ENCODE results near the gene WIPI1.
A peak's percentile ranks its signal among the peaks of the same experiment; 100 is the strongest.
"Not testable (repeated sequence)": the region's sequence is repeated elsewhere in the genome, so short reads cannot be mapped to it uniquely, and the experiment has no call there.

The WIPI1 gene

DNA sequence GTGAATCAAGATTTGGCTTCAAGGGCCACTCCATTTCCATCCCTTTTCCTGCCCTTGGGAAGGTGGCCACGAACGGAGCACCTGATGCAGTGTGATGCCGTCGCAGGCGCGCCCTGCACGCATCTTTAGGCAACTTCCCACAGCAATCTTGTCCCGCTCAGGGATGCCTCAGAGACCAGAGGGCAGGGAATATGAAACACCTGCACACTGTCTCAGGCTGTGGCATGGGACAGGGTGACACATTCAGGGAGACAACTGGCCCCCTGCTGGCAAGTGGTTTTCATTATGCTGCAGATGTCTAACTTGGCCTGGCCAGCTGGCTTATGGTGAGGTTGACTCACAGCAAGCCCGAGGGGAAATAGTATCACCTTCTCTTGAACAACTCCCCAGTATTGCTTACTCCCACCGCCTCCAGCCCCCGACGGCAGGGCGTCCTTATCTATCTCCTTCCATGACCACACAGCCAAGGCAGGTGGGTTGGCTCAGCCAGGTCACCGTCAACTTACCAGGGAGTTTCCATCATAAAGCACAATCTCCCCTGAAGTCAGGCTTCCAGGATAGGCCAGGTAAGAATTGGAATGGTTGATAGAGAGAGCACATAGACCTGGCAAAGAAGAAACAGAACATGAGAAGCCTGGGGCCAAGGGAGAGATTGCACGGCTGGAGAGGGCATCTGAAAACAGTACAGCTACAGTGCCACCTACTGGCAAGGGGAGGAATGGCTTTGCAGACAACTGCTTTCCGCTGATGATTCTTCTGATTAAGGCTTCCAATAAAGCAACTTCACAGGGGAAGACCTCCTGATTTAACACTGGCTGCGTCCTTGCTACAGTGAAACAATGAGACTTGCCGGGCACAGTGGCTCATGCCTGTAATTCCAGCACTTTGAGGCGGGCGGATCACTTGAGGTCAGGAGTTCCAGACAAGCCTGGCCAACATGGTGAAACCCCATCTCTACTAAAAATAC is 21.1 kb downstream of the WIPI1 start:
- DNase-seq = peak; percentile 80 to 89

DNA sequence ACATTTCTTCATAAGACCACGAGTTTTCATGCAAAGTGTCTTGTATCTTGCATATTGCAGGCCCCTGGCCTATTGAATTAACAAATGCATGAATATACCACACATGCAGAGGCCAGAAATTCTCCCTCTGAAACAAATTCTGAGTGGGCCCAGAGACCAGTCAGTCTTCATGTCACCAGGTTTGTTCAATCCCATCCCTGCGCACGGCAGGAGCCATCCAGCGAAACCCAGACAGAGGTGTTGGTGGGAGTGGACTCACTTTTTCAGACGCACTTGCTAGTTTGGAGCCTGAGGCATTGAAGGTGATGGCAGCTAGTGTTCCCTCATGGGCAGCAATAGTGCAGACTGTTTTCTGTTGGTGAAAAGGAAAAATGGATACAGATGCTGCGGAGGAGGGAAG is 21.9 kb downstream of the WIPI1 start:
- no peak for DNase-seq

DNA sequence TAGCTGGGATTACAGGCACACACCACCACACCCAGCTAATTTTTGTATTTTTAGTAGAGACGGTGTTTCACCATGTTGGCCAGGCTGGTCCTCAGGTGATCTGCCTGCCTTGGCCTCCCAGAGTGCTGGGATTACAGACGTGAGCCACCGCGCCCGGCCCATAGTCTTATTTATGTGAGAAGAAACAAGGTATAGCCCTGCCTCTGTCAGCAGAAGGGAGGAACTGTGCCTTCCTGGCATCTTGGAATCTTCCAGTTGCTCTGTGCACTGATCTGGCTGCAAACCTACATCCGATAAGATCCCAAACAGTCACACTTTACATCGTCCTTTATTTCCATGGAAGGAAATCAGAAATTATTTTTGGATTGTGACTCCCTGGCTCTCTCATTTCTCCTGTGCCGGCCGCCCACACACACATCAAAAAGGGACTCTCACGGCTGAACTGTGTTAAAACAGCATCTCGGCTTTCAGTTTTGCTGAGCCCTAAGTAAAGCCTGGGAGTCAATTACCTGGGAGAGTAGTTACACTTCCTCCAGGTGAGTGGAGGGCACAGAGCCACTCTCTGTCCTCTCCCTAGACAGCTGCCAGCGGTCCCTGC is 23.3 kb downstream of the WIPI1 start:
- no peak for DNase-seq

DNA sequence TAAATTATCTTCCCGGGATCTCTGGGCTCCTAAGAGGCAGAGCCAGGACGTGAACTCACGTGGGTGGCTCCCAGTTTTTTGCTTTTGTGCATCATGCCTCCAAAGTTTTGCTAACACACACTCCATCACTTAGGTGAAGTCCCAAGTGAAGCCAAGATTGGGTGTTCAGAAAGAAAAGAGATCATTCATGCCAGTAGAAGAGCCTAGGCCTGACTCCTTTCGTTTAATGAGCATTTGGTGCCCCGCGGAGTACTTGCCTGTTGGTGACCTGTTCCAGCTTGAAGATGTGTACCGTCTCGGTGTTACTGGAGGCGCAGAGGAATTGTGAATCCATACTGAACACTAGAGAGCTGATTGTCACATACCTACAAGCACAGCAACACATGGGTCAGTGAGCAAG is 24.1 kb downstream of the WIPI1 start:
- no peak for DNase-seq

DNA sequence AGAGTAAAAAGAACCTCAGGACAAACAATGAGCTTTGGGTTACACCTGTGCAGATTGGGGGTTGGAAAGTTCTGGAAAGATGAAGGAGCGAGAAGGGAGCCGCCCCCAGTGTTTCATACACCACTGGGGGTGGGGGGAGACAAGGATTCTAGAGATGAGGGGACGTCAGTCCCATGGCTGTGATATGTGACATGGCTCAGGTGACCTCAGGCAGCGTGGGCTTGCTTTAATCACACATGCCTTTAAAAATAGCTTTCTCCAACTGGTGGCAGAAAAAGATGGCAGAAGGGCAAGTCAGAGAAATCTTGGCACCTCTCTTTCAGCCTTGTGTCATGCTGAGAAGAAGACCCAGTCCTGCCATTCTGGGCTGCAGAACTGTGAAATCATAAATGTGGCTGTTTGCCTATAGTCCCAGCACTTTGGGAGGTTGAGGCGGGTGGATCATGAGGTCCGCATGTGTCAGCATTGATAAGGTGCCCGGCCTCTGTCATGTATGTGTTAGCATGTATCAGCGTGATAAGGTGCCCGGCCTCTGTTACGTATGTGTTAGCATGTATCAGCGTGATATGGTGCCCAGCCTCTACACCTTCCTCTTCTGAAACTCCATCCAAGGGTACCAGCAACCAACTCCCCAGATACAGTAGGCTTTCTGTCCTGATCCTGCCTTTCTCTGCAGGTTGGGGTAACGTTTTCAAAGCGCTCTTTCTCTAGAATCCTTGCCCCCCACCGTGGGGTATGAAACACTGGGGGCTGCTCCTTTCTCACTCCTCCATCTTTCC is 25.0 kb downstream of the WIPI1 start:
- DNase-seq = no peak

DNA sequence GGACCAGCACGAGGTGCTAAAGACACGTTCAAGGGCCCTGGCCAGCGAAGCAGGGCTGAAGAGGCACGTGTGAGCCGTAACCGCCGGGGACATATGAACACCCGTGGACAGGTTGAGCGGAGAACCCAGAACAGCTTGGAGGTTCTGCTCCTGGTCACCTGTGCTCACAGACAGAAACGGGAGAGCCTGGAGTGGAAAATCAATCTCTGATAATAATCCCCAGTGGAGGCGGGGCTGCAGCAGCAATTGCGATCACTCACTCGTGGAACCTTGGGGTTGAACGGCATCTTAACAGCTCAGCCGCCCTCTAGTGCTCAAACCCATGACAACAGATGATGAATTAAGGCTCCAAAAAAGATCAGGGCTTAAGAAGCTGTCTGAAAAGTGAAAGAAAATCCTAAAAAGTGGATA is 25.6 kb downstream of the WIPI1 start:
- DNase-seq = peak; percentile 59 to 64

DNA sequence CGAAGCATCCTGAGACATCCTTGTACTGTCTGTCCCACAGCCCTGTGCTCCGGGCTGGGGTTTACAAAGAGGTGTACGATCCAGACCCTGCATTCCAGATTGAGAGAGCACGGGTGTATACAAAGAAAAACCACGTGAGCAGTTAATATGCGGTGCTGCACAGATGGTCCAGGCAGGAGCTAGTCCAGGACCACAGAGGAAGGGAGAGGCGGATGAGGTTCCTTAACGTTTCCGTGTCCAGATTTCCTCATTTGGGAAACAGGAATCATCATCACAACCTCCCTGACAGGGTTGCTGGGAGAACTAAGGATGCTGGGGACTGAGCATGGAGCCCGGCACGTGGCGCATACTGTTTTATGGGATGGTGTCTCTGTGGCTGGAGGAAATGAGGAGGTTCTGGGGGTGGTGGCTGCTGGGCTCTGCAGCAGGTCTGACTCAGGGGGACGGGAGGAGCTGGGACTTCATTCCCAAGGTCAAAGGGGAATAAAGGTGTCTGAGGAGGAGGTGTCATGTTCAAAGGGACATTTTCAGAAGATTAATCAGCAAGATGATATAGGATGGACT is 26.2 kb downstream of the WIPI1 start:
- DNase-seq = no peak

DNA sequence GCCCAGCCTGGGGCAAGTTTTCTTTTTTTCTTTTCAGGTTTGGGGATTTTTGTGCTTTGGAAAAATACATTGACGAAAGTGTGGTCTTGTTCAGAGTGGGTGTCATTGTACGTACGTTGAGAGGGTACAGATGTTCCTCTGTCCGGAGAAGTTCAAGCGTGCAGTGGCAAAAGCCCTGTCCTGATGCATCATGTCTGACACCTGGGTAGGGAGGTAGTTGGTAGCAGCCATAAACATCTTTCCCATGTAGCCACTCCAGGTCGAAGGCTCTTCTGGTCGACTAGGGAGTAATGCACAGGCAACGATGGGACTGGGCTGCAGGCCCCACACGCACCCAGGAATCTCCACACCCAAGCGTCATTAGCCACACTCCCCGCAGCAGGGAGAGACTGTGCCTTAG is 27.4 kb downstream of the WIPI1 start:
- DNase-seq = no peak

DNA sequence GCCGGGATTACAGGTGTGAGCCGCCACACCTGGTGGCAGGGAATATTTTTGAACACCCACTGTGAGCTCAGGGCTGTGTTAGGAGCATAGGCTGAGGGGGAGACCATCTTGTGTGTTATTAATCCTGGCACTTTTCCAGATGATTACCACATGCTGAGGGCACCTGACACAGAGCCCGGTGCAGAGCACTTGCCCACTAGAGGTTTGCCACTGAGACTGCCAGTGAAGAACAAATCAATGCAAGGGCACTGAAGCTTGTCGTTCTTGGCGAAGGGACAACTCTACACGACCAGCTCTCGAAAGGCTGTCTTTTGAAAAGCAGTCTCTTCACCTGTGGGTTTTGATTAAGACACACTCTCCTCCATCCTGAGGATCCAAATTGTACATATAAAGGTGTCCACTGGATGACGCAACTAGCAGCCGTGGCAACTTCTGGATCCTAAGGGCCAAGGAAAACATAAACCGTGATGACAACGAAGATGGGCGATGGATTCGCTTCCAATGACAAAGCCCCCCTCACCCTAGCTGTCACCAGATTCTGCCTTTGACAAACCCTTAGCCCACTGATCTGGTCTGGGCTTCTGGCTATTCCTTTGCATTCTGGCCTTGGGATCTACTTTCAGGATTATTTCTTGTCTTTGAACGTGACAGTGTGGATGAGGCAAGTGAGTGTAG is 28.7 kb downstream of the WIPI1 start:
- DNase-seq = no peak

DNA sequence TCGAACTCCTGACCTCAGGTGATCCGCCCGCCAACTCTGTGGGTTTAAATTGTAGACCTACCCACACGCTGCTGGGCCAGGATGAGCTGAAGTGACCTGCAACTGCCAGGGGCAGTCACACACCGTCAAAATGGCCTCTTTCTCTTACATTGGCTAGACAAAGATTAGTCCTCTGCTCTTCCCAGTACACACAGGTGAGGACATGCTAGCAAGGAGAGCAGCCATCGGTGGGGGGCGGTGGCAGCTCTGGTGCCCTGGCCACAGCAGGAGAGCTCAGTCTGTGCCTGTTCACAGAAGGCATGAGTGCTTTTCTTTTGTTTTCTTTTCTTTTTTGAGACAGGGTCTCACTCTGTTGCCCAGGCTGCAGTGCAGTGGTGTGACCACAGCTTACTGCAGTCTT is 29.7 kb downstream of the WIPI1 start:
- DNase-seq = no peak

DNA sequence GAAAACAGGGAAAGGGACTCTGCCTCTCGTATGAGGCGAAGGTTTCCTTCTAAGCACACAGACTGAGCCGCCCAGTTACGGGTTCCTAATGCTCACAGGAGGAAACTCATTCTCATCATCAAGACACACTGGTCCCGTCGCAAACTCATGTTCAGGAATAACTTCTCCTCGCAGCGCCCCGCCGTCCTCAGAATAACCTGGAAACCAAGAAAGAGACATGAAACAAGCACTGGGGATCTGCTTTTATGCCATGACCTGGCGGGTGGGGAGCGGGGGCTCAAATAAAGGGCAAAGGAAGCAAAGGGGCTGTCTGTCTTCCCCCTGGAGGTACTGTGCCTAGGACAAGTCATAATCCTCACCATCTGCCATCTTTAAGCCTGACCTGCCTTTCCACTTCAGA is 31.3 kb downstream of the WIPI1 start:
- no peak for DNase-seq

DNA sequence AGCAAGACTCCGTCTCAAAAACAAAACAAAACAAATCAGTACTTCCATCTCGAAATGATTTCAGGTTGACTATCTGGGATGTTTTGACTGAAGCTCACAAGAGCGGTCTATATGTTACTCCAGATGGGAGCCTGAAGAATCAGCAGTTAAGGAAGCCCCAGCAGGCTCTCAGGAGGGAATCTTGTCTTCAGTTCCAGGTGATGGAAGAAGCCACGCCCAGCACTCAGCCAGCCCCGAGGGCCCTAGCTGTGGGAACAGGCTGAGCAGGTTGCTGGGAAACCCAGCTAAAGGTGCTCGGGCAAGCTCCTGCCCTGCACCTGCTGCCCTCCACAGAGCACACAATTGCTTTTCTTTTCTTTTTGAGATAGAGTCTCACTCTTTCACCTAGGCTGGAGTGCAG is 32.4 kb downstream of the WIPI1 start:
- no peak for DNase-seq

DNA sequence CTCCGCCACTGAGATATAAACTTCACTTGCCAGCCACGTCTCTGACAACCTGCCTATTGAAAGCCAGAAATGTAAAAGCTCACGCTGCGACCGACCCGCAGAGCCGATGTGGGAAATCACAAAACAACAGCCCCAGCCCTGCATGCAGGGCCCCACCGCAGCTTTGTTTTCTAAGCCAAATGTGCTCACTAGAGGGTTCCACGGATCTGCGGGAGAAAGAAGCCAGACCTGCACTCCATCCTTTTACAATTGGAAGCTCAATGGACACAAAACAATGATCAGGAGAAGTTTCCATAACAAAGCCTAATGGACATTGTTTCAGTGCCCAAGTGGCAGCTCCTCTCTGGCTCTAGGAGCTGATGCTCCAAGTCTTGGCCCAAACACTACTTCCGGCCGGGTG is 33.1 kb downstream of the WIPI1 start:
- DNase-seq = no peak

DNA sequence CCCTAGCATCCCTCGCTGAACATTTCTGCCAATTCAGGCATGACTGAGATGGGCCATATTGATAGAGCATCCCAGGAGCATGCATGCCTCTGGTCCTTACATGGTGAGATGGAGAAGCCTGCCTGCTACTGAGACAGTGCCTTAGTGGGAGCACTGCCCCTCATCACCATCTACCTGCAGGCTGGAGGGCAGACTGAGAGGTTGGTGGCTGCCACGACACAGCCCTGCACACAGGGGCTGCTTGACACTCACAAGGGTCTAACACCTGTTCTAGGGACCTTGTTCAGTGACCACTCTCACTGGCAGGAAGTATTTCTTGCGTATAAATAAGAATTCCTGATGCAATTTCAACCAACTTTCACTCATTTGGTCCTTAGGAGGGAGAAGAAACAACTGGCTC is 34.0 kb downstream of the WIPI1 start:
- no peak for DNase-seq

DNA sequence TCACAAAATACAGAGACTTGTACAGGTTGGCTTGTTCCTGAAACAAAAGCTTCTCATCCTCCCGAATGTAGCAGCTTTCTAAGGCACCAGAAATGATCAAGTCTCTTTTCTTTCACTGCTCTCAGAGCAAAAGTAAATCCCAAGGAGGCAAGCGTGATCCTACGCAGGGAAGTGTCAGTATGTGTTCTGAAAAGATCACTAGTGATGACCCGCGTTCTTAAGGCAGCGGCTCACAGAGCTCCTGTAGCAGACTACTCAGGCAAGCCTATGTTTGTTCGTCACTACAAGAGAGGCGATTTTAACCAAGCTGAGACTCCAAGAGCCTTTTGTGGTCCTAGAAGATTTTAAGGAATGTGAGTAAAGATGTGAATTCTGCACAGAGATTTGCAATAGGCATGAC is 34.5 kb downstream of the WIPI1 start:
- no peak for DNase-seq

DNA sequence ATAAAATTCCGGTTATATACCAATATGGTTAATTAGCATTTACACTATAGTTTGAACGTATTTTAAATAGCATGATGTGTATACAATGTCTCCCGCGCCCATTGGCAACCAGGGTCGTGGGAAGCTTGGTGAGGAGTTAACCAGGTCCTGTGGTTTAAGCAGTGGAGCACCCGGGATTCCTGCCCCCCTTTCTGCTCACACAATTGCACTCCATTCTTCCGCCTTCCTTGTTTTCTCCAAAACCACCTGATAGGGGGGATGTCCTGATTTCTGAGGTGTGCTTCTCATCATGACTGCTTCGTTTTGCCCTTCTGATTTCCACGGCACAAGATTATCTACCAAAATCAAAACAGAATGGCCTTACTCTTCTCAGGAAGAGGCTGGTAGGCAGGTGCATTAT is 35.8 kb downstream of the WIPI1 start:
- DNase-seq = no peak

DNA sequence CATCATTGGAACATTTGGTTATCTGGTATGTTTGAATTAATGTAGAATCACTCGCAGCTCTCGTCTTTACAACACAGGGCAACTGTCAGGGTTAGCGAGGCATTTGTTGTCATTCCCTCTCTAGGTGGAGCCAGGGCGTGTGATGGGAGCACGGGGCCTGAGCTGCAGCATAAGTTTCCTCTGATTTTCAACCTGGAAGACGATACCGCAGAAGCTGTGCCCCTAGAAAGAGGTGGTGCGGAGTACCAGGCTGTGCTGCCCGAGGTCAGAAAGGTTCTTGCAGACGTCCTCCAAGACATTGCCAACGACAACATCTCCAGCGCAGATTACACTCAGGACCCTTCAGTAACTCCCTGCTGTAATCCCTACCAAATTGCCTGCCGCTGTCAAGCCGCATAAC is 37.2 kb downstream of the WIPI1 start:
- no peak for DNase-seq

DNA sequence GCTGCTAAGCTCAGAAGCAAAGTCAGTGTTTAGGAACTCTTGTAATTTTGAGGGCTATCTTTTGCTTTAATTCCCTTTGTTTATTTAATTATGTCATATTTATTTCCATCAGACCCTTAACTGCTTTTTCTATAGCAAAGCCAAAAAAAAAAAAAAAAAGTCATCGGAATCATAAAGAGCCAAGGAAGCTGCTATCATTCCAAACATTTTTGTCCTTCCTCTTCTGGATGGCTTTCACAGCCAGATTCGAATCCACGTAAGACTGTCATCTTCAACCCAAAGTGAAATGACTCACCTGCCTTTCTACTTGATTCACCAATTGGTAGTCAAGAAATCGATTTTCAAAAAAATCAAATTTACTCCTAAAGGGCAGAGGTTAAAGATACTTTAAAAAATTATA is 38.4 kb downstream of the WIPI1 start:
- no peak for DNase-seq

DNA sequence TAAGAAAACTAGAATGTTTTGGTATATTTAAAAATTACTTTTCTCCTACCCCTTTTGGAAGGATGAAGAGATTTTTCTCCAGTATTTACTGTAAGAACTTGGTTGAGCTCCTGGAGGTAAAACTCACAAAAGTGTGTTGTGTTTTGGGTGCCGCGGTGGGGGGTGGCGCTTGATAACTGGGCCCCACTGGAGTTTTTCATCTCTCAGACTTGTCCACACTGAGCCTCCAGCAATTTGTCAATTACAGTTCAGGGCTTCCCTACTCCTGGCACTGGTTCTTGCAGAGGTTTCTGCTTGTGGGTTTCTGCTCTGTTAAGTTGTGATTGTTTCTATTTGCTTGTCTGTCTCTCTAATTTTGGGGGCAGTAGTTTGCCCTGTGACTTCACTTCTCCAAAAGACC is 40.0 kb downstream of the WIPI1 start:
- DNase-seq = no peak

DNA sequence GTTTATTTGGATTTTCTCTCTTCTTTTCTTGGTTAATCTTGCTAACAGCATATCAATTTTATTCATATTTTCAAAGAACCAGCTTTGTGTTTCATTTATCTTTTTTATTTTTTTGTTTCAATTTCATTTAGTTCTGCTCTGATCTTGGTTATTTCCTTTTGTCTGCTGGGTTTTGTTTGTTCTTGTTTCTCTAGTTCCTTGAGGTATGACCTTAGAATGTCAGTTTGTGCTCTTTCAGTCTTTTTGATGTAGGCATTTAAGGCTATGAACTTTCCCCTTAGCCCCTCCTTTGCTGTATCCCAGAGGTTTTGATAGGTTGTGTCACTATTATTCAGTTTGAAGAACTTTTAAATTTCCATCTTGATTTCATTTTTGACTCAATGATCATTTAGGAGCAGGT is 42.4 kb downstream of the WIPI1 start:
- DNase-seq = not testable (repeated sequence)

DNA sequence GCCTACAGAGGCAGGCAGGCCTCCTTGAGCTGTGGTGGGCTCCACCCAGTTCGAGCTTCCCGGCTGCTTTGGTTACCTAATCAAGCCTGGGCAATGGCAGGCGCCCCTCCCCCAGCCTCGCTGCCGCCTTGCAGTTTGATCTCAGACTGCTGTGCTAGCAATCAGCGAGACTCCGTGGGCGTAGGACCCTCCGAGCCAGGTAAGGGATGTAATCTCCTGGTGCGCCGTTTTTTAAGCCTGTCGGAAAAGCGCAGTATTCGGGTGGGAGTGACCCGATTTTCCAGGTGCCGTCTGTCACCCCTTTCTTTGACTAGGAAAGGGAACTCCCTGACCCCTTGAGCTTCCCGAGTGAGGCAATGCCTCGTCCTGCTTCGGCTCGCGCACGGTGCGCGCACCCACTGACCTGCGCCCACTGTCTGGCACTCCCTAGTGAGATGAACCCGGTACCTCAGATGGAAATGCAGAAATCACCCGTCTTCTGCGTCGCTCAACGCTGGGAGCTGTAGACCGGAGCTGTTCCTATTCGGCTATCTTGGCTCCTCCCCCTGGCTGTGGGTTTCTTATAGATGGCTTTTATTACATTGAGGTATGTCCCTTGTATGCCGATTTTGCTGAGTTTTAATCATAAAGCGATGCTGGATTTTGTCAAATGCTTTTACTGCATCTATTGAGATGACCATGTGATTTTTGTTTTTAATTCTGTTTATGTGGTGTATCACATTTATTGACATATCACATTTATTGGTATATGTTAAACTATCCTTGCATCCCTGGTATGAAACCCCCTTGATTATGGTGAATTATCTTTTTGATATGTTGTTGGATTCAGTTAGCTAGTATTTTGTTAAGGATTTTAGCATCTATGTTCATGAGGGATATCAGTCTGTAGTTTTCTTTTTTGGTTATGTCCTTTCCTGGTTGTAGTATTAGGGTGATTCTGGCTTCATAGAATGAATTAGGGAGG is 43.4 kb downstream of the WIPI1 start:
- peak; percentile 58 to 63 for DNase-seq

DNA sequence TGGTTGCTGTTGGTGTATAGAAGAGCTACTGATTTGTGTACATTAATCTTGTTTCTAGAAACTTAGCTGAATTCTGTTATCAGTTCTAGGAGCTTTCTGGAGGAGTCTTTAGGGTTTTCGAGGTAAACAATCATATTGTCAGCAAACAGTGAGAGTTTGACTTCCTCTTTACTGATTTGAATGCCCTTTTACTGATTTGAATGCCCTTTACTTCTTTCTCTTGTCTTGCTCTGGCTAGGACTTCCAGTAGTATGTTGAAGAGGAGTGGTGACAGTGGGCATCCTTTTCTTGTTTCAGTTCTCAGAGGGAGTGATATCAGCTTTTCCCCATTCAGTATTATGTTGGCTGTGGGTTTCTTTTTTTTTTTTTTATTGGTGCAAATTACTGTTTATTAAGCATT is 49.6 kb downstream of the WIPI1 start:
- DNase-seq = not testable (repeated sequence)

All from activated CD4-positive, alpha-beta T cell treated with anti-CD3 and anti-CD28 coated beads for 4 hours (primary cell).